HepG2 (cell line): ENCODE measurements around the gene ST6GALNAC6. TPM values are rescaled to one million over a fixed set of nuclear protein-coding genes. Genes with fewer than 3 reads are reported as not detected.
A peak's percentile ranks its signal among the peaks of the same experiment; 100 is the strongest.

Experiments
- ATAD3A ChIP-seq: sonication (generic); formaldehyde crosslinking; IDR thresholded peaks from 2 replicates; pipeline ENCODE4 v1.4.0; 2020; ENCODE audit warnings: missing genetic modification reagents
- CSRNP1 ChIP-seq: sonication (generic); formaldehyde crosslinking; IDR thresholded peaks from 2 replicates; pipeline ENCODE4 v1.8.1; 2023; ENCODE audit warnings: mild to moderate bottlenecking, missing genetic modification reagents
- CSRNP2 ChIP-seq: sonication (generic); formaldehyde crosslinking; conservative IDR thresholded peaks from 2 replicates; pipeline ENCODE4 v1.8.0; 2022; ENCODE audit warnings: low read depth, missing genetic modification reagents
- DPF2 ChIP-seq: sonication (generic); formaldehyde crosslinking; IDR thresholded peaks from 2 replicates; pipeline ENCODE4 v1.4.0; 2020; ENCODE audit warnings: mild to moderate bottlenecking, low read depth, missing genetic modification reagents, borderline replicate concordance
- DZIP1 ChIP-seq: sonication (generic); formaldehyde crosslinking; IDR thresholded peaks from 2 replicates; pipeline ENCODE4 v1.5.0; 2020; ENCODE audit warnings: mild to moderate bottlenecking, missing genetic modification reagents
- FOXA3 ChIP-seq: IDR thresholded peaks from 2 replicates; pipeline ENCODE4 v1.6.1; 2016; ENCODE audit warnings: missing genetic modification reagents, missing compliant biosample characterization
- HBP1 ChIP-seq: IDR thresholded peaks from 2 replicates; pipeline ENCODE4 v1.6.1; 2016; ENCODE audit warnings: low read depth, control low read depth
- IKZF1 ChIP-seq: fragments of 450-650 bp; IDR thresholded peaks from 2 replicates; pipeline ENCODE4 v1.7.1; 2016
- KDM5A ChIP-seq: fragments of 200-600 bp; sonication (generic); IDR thresholded peaks from 2 replicates; pipeline ENCODE4 v1.7.0; 2018; ENCODE audit warnings: antibody characterized with exemption, mild to moderate bottlenecking, low read length, borderline replicate concordance
- KLF11 ChIP-seq: IDR thresholded peaks from 2 replicates; pipeline ENCODE4 v1.6.1; 2016; ENCODE audit warnings: missing compliant biosample characterization
- MIER3 ChIP-seq: IDR thresholded peaks from 2 replicates; pipeline ENCODE4 v1.6.1; 2016; ENCODE audit warnings: missing compliant biosample characterization, borderline replicate concordance
- NCOR1 ChIP-seq: fragments of 200-600 bp; sonication (generic); IDR thresholded peaks from 2 replicates; pipeline ENCODE4 v1.7.0; 2017; ENCODE audit warnings: antibody characterized with exemption, low read length, borderline replicate concordance
- NPAS2 ChIP-seq: sonication (generic); formaldehyde crosslinking; IDR thresholded peaks from 2 replicates; pipeline ENCODE4 v1.8.0; 2022; ENCODE audit warnings: mild to moderate bottlenecking, missing genetic modification reagents, borderline replicate concordance
- RBM22 ChIP-seq: fragments of 200-400 bp; formaldehyde crosslinking; optimal IDR thresholded peaks from 2 replicates; pipeline ENCODE3; 2017; ENCODE audit warnings: mild to moderate bottlenecking, low read length, moderate library complexity
- RNF219 ChIP-seq: sonication (generic); formaldehyde crosslinking; IDR thresholded peaks from 2 replicates; pipeline ENCODE4 v1.5.0; 2020; ENCODE audit warnings: mild to moderate bottlenecking, missing genetic modification reagents
- SNAPC2 ChIP-seq: sonication (generic); formaldehyde crosslinking; IDR thresholded peaks from 2 replicates; pipeline ENCODE4 v1.8.1; 2022; ENCODE audit warnings: mild to moderate bottlenecking, missing genetic modification reagents
- SOX6 ChIP-seq, 2 experiments: fragments of 450-650 bp in 1 of 2; sonication (generic) in 1 of 2; formaldehyde crosslinking in 1 of 2; IDR thresholded peaks; 2 replicates each; pipeline versions ENCODE4 v1.4.0 to v1.6.1; 2017 to 2020; ENCODE audit warnings: antibody characterized with exemption in 1 of 2, mild to moderate bottlenecking in 1 of 2, missing genetic modification reagents in 1 of 2
- SRF ChIP-seq: IDR thresholded peaks from 2 replicates; pipeline ENCODE4 v1.6.1; 2011; ENCODE audit warnings: mild to moderate bottlenecking, low read depth, low read length, moderate library complexity
- ZFP62 ChIP-seq: sonication (generic); formaldehyde crosslinking; IDR thresholded peaks from 2 replicates; pipeline ENCODE4 v1.4.0; 2020; ENCODE audit warnings: missing genetic modification reagents
- ZNF550 ChIP-seq: sonication (generic); formaldehyde crosslinking; IDR thresholded peaks from 2 replicates; pipeline ENCODE4 v1.4.0; 2020; ENCODE audit warnings: mild to moderate bottlenecking, missing genetic modification reagents, borderline replicate concordance
- ZNF589 ChIP-seq: sonication (generic); formaldehyde crosslinking; conservative IDR thresholded peaks from 2 replicates; pipeline ENCODE4 v1.8.0; 2022; ENCODE audit warnings: mild to moderate bottlenecking, moderate library complexity, missing genetic modification reagents
- ZNF7 ChIP-seq: IDR thresholded peaks from 2 replicates; pipeline ENCODE4 v1.6.1; 2016; ENCODE audit warnings: missing biosample characterization, missing genetic modification reagents
- polyA plus RNA-seq, 8 experiments: library from polyadenylated mRNA; depleted of rRNA in 3 of 8; stranded (reverse) in 7 of 8; unstranded in 1 of 8; fragments of >200 nt; fragmentation: Illumina TruSeq in 4 of 8; extraction: Trizol in 4 of 8; gene quantifications; 2 replicates each; pipeline versions ENCODE4 v1.2.1 to v1.2.3, GENCODE V29; 2011 to 2016; ENCODE audit warnings: low read depth in 4 of 8, missing spikeins in 1 of 8, mixed read lengths in 1 of 8; ENCODE audit not compliant: insufficient read depth in 1 of 8
- total RNA-seq, 5 experiments: library from RNA; depleted of rRNA; stranded (reverse); fragments of >200 nt; fragmentation: Illumina TruSeq; extraction: Trizol; gene quantifications; 2 replicates each; pipeline ENCODE4 v1.2.3, GENCODE V29; 2016; ENCODE audit warnings: low read depth in 1 of 5

The ST6GALNAC6 gene
- total and polyA plus RNA-seq, 2 of the 13 experiments (the other 11 are each of a cell fraction or from before 2014, with no cell fraction given), result 18.5 to 65.4 TPM

- TF ChIP-seq NPAS2 (CRISPR knock-in tag) (no peak), DPF2 (no peak), ZNF589 (CRISPR knock-in tag) (no peak), RNF219 (CRISPR knock-in tag) (no peak), HBP1 (CRISPR knock-in tag) (no peak; the same call in 1 of the 2 replicates), MIER3 (CRISPR knock-in tag) (no peak), KLF11 (CRISPR knock-in tag) (no peak), NCOR1 (no peak), FOXA3 (CRISPR knock-in tag) (peak; percentile 87), ZNF550 (CRISPR knock-in tag) (no peak), CSRNP1 (CRISPR knock-in tag) (no peak), CSRNP2 (CRISPR knock-in tag) (no peak), ZFP62 (CRISPR knock-in tag) (no peak), RBM22 (no peak), SNAPC2 (CRISPR knock-in tag) (no peak), IKZF1 (no peak), ATAD3A (CRISPR knock-in tag) (no peak), SRF (no peak), ZNF7 (CRISPR knock-in tag) (no peak), KDM5A (no peak), SOX6 (IDR thresholded peaks at IDR 0.05) (no peak), SOX6 (CRISPR knock-in tag; IDR thresholded peaks at IDR 0.05) (peak; percentile 64), DZIP1 (CRISPR knock-in tag) (no peak)
Measured at GRCh38 chr9:127897193-127897692, 2.2 kb downstream of the ST6GALNAC6 start (continued).
